GM18868 (cell line): ENCODE measurements around the gene CRTC2.
A peak's percentile ranks its signal among the peaks of the same experiment; 100 is the strongest.

Source experiments
- ATAC-seq: cut with Tn5 transposase; IDR thresholded peaks from one replicate; pipeline ENCODE4 v1.9.1; 2021; ENCODE audit warnings: mild to moderate bottlenecking, moderate library complexity; ENCODE audit not compliant: unreplicated experiment

Gene CRTC2

GRCh38 chr1:153946622-153947241 lies 11.7 kb downstream of the CRTC2 start, which contains the start of gene DENND4B:
TSS of gene DENND4B (minus strand) at chr1:153946718. CDS start at chr1:153944374, 2,344 bp downstream.
- peak; percentile 54 for ATAC-seq

DNA sequence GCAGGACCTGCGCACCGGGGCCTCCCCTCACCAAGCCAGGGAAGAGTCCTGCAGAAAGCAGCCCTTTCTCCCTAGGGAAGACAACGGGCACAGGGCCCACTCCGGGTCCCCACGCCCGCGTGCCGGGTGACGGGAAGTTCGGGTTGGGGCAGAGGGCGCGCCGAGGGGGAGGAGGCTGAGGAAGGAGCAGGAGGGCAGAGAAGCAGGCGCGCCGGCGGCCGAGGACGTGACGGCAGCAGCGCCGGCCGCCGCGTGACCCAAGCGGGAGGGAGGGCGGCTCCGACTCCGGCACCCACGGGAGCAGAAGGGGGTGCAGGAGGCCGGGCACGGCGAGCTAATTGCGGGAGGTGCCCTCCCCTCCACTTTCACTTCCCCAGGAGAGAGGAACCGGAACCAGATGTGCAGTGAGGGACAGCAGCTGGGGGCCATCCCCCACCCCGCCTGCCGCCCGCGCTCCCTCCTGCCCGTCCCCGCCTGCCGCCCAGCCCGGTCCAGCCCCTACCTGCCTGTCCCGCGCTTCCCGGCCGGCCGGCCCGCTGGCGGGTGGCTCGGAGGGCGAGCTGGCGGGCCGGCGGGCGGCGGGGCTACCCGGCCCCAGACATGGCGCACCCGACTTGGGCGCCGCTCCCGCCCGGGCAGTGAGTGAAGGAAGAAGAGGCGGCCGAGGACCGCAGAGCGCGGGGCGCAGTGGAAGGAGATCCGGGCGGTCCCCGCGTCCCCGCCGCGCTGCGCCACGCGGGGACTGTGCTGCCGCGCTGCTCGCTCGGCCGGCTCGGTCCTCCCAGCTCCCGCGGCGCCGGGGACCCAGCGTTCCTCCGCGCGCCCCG lies 12.4 kb downstream of the CRTC2 start:
- peak; percentile 67 for ATAC-seq

- ATAC-seq = no peak
Observed at GRCh38 chr1:153945131-153945794, 13.1 kb downstream of the CRTC2 start.

- ATAC-seq = no peak
Observed at GRCh38 chr1:153944827-153945117, 13.6 kb downstream of the CRTC2 start.

- no peak for ATAC-seq
Observed at GRCh38 chr1:153944005-153944826, 14.2 kb downstream of the CRTC2 start.

GRCh38 chr1:153942766-153943549 lies 15.5 kb downstream of the CRTC2 start:
- no peak for ATAC-seq

- ATAC-seq = no peak
Observed at GRCh38 chr1:153941826-153942725, 16.3 kb downstream of the CRTC2 start.

- no peak for ATAC-seq
Observed at GRCh38 chr1:153940756-153941155, 17.7 kb downstream of the CRTC2 start.

- ATAC-seq = no peak
Observed at GRCh38 chr1:153939476-153939875, 18.9 kb downstream of the CRTC2 start.

DNA sequence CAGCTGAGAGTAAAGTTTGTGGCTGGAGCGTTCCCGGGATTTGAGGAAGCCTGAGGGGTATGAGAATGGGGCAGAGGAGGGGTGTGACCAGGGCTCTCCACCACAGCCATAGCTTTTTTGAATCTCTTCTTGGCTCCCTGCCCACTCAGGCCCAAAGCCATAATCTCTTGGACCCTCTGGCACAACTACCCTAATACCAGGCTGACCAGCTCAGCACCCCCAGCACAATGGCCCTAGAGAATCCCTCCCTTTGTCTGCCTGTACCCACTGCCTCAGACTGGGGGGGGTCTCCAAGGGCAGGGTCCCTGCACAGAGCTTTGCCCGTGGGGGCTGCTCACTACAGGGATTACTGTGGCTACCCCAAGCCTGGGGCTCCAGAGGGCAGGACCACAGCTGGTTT lies 19.4 kb downstream of the CRTC2 start:
- ATAC-seq = no peak

DNA sequence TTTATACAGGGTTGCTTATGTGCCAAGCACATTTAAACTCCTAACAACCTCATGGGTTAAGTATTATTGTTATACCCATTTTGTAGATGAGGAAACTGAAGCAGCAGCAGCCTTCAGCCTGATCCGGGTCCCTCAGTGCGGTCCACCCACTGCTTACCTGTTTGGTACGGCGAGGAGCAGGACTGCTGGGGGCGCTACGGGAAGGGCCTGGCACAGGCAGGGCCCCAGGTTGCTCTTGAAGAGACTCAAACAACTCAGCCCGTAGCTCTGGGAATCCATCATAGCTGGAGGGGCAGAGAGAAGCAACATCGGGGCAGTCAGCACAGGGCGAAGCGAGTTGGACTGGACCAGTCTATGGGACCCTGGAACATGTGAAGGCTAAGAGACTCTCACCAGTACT lies 21.1 kb downstream of the CRTC2 start:
- ATAC-seq = no peak

GRCh38 chr1:153936011-153936802 lies 22.2 kb downstream of the CRTC2 start:
- no peak for ATAC-seq

DNA sequence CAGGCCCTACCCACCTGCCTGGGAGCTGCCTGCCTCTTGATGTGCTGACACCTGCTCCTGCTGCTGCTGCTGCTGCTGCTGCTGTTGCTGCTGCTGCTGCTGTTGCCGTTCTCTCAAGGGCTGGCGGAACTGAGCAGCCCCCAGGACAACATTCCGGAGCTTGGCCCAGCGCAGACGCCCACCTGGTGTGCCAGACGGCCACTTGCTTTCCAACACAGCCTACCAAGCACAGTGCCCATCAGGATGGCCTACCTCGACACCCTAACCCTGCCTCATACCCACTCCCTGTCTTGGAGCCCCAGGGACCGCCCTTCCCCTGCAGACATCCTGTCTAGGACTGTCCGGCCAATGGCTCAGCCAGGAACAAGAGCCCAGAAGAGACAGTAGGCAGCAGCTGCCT lies 23.7 kb downstream of the CRTC2 start:
- no peak for ATAC-seq

GRCh38 chr1:153933955-153934354 lies 24.5 kb downstream of the CRTC2 start:
- no peak for ATAC-seq

DNA sequence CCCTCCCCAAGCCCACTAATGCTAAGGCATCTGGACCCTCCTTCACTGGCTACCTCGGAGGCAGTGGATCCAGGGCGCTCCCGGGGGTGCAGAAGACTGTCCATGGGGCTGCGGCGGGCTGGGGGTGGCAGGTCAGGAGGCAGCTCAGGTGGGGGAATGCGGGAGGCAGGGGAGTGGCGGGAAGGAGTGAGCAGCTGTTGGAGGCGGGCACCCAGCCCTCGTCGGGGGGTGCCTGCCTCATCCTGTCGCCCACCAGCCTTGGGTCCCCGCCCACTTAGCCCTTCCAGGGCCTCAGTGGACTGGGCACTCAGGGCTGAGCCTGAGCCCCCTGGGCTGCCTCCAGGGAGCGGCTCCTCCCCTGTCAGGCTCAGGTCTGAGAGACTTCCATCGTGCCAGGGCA lies 25.0 kb downstream of the CRTC2 start:
- no peak for ATAC-seq

- ATAC-seq = no peak
Observed at GRCh38 chr1:153932156-153933131, 26.0 kb downstream of the CRTC2 start.
